ENCODE measurements around the gene KDM3B. TPM values are rescaled to one million over a fixed set of nuclear protein-coding genes. Genes with fewer than 3 reads are reported as not detected.
"Not testable (repeated sequence)": the region's sequence is repeated elsewhere in the genome, so short reads cannot be mapped to it uniquely, and the experiment has no call there.

KDM3B gene
- total RNA-seq, 2 donors from 2014 or later: 50.1 to 86.2 TPM

DNA sequence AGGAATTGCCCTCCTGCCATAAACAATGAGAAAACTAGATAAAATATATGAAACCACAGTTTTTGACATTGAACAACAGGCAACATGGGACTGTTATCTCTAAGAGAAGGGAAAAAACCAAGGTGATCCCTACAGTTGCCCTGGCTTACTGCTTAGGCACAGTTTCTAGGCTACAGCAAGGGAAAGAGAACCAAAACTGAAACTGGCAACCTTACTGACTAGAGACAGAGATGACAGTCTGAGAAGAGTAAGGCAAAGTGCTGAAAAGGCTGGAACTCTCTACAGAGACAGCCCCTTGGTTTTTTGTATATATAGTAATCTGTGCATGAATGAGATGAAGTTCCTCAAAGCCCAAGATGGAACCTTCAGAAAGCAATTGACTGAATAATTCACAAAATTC is 50.2 kb downstream of the KDM3B start:
- Histone ChIP-seq H3K27me3 (replicated peaks; ENCODE audit: insufficient read depth) (no peaks in the 10 kb centered on the region), H3K36me3 (peaks cover 39% of the 10 kb centered on the region), H3K4me1 (ENCODE audit: control insufficient read depth in 1 of 2, low read depth in 2 of 2) (no peaks in the 10 kb centered on the region), H3K4me3 (no peak overlapping the region), H3K9me3 (no peaks in the 10 kb centered on the region), H3K27ac (no peak overlapping the region)
- DNase-seq (ENCODE audit: low spot score) (no peak), ATAC-seq (ENCODE audit: insufficient number of reproducible peaks, low FRiP score, low read depth) (no peak)
- TF ChIP-seq, protein P1, sequence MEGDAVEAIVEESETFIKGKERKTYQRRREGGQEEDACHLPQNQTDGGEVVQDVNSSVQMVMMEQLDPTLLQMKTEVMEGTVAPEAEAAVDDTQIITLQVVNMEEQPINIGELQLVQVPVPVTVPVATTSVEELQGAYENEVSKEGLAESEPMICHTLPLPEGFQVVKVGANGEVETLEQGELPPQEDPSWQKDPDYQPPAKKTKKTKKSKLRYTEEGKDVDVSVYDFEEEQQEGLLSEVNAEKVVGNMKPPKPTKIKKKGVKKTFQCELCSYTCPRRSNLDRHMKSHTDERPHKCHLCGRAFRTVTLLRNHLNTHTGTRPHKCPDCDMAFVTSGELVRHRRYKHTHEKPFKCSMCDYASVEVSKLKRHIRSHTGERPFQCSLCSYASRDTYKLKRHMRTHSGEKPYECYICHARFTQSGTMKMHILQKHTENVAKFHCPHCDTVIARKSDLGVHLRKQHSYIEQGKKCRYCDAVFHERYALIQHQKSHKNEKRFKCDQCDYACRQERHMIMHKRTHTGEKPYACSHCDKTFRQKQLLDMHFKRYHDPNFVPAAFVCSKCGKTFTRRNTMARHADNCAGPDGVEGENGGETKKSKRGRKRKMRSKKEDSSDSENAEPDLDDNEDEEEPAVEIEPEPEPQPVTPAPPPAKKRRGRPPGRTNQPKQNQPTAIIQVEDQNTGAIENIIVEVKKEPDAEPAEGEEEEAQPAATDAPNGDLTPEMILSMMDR (IDR thresholded peaks at IDR 0.05): no peak

DNA sequence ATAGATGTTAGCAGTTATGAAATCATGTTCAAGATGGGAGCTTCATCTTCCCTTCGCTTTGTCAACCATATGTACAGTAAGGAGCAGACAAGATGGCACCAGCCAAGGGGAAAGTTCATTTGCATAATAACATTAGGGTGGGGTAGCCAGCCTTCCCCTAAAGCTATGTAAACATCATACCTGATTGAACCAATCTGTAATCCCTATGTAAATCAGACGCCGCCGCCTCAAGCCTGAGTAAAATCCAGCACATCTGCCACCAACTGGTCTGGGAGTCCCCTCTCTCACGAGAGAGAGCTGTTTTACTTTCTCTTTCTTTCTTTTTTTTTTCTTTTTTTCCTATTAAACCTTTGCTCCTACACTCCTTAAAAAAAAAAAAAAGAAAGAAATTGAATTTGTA is 55.5 kb downstream of the KDM3B start:
- Histone ChIP-seq H3K27me3 (replicated peaks; ENCODE audit: insufficient read depth) (no peaks in the 10 kb centered on the region), H3K36me3 (peaks cover 10% of the 10 kb centered on the region), H3K4me1 (ENCODE audit: control insufficient read depth in 1 of 2, low read depth in 2 of 2) (no peaks in the 10 kb centered on the region), H3K27ac (no peak overlapping the region), H3K4me3 (no peak overlapping the region), H3K9me3 (no peaks in the 10 kb centered on the region)
- no peak for ATAC-seq (ENCODE audit: insufficient number of reproducible peaks, low FRiP score, low read depth)
- TF ChIP-seq, protein P1 (IDR thresholded peaks at IDR 0.05): no peak
- DNase-seq (ENCODE audit: low spot score): no peak

DNA sequence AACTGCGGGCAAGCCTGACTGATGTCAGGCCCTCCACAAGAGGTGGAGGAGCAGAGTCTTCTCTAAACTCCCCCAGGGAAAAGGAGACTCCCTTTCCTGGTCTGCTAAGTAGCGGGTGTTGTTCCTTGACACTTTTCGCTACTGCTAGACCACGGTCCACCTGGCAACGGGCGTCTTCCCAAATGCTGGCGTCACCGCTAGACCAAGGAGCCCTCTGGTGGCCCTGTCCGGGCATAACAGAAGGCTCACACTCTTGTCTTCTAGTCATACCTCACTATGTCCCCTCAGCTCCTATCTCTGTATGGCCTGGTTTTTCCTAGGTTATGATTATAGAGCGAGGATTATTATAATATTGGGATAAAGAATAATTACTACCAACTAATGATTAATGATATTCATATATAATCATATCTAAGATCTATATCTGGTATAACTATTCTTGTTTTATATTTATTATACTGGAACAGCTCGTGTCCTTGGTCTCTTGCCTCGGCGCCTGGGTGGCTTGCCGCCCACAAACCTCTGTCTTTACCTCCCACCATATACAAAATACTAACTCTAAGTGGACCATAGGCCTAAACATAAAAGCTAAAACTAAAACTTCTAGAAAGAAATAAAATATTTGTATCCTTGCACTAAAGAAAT is 58.6 kb downstream of the KDM3B start:
- H3K27me3 ChIP-seq (replicated peaks; ENCODE audit: insufficient read depth); DNase-seq (ENCODE audit: low spot score); H3K4me1 ChIP-seq (ENCODE audit: control insufficient read depth in 1 of 2, low read depth in 2 of 2); H3K4me3 ChIP-seq; H3K9me3 ChIP-seq; ATAC-seq (ENCODE audit: insufficient number of reproducible peaks, low FRiP score, low read depth); H3K27ac ChIP-seq: not testable (repeated sequence)
- TF ChIP-seq, protein P1 (IDR thresholded peaks at IDR 0.05): peak; percentile 56
- H3K36me3 ChIP-seq: peaks cover 24% of the 10 kb centered on the region

DNA sequence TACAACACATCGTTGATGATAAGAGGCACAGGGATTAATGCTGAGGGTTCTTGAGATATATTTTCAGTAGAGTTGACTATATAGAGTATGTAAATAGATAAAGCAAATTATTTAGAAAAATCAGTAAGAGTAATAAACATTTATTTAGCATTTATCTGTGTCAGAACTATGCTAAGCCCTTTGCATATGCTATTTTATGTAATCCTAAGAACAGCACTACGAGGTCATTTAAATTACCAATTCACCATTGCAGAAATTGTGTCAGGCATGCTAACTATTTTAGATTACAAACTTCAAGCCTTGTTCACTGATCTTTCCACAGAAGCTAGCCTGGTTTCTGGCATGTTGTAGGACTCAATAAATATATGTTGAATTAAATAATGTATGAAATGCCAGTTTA is 66.0 kb downstream of the KDM3B start:
- Histone ChIP-seq H3K27me3 (replicated peaks; ENCODE audit: insufficient read depth) (no peaks in the 10 kb centered on the region), H3K4me3 (no peak overlapping the region), H3K27ac (no peak overlapping the region), H3K9me3 (no peaks in the 10 kb centered on the region), H3K36me3 (peaks cover 76% of the 10 kb centered on the region), H3K4me1 (ENCODE audit: control insufficient read depth in 1 of 2, low read depth in 2 of 2) (no peaks in the 10 kb centered on the region)
- ATAC-seq (ENCODE audit: insufficient number of reproducible peaks, low FRiP score, low read depth) (no peak), DNase-seq (ENCODE audit: low spot score) (no peak)
- TF ChIP-seq, protein P1 (IDR thresholded peaks at IDR 0.05): no peak

DNA sequence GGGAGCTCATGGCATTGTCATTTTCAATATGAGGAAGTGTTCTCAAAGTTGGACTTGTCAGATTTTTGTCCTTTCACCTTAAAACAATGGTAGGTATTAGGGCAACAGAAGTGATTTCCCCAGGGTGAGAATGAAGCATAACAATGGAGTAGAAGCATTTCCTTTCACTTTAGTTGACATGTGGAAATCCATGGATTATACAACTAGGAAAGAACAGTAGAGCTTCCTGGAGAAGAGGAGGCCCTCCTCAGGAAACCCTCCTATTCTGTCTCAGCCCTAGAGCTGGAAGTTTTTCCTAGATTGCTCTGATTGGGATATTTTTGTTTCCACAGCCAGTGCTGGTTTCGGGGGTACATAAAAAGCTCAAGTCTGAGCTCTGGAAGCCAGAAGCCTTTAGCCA is 72.6 kb downstream of the KDM3B start:
- ATAC-seq (ENCODE audit: insufficient number of reproducible peaks, low FRiP score, low read depth) (no peak), DNase-seq (ENCODE audit: low spot score) (no peak)
- H3K36me3 ChIP-seq: peaks cover 83% of the 10 kb centered on the region
- no peaks in the 10 kb centered on the region for H3K27me3 ChIP-seq (replicated peaks; ENCODE audit: insufficient read depth)
- no peak overlapping the region for H3K27ac ChIP-seq
- H3K4me1 ChIP-seq (ENCODE audit: control insufficient read depth in 1 of 2, low read depth in 2 of 2): no peaks in the 10 kb centered on the region
- H3K4me3 ChIP-seq: no peak overlapping the region
- H3K9me3 ChIP-seq: no peaks in the 10 kb centered on the region
- TF ChIP-seq, protein P1 (IDR thresholded peaks at IDR 0.05): no peak
